T-cell (primary cell): ENCODE data around the gene AK5. TPM values are rescaled to one million over a fixed set of nuclear protein-coding genes. Genes with fewer than 3 reads are reported as not detected.
A peak's percentile ranks its signal among the peaks of the same experiment; 100 is the strongest.

Source experiments
- ATAC-seq, 4 experiments: fragments of 200-7000 bp in 3 of 4; fragments of 150-1000 bp in 1 of 4; cut with Tn5 transposase; replicated peaks in 1 of 4; 1 replicate in 3 of 4; 2 replicates in 1 of 4; pipeline ENCODE4 v1.10.0; 2021; ENCODE audit warnings: moderate library complexity in 3 of 4, mild to moderate bottlenecking in 2 of 4, moderate number of reproducible peaks in 1 of 4
- CTCF ChIA-PET, 2 donors: fragments of 300-600 bp; sonication (Branson Sonifier 250); formaldehyde crosslinking; loops; one replicate each; lab custom pipeline; 2022; ENCODE audit warnings: antibody characterized with exemption in 2 of 2; lab: Charles Lee
- POLR2A ChIA-PET, 2 donors: fragments of 300-600 bp; sonication (Branson Sonifier 250); formaldehyde crosslinking; loops; one replicate each; lab custom pipeline; 2022; ENCODE audit warnings: antibody characterized with exemption in 2 of 2; lab: Charles Lee
- DNase-seq, 35 experiments: peaks; one replicate each; pipeline versions ENCODE4 v3.0.0 to v3.0.0-alpha.2; 2013 to 2023
- H3K27ac ChIP-seq: one replicate; pipeline ENCODE4 v1.5.1; 2013; ENCODE audit warnings: low read length
- H3K27me3 ChIP-seq, 2 experiments: replicated peaks in 1 of 2; 1 replicate in 1 of 2; 2 replicates in 1 of 2; pipeline versions ENCODE4 v1.6.1 to v1.7.0; 2013; ENCODE audit warnings: low read length in 1 of 2, mixed read lengths in 1 of 2; ENCODE audit not compliant: control insufficient read depth in 2 of 2, insufficient read depth in 2 of 2; ENCODE audit errors: extremely low read depth in 1 of 2
- H3K36me3 ChIP-seq, 2 donors: 1 replicate in 1 of 2; 2 replicates in 1 of 2; pipeline versions ENCODE4 v1.6.1 to v1.7.0; 2013; ENCODE audit warnings: low read length in 1 of 2; ENCODE audit not compliant: control insufficient read depth in 2 of 2, insufficient read depth in 1 of 2; ENCODE audit errors: extremely low read depth in 1 of 2
- H3K4me1 ChIP-seq, 2 experiments: 1 replicate in 1 of 2; 2 replicates in 1 of 2; pipeline versions ENCODE4 v1.6.1 to v1.7.0; 2013; ENCODE audit warnings: low read length in 2 of 2, mixed read lengths in 1 of 2; ENCODE audit not compliant: insufficient read depth in 2 of 2, control insufficient read depth in 1 of 2; ENCODE audit errors: extremely low read depth in 1 of 2
- H3K4me3 ChIP-seq, 2 donors: 1 replicate in 1 of 2; 2 replicates in 1 of 2; pipeline versions ENCODE4 v1.5.1 to v1.7.0; 2013; ENCODE audit warnings: mild to moderate bottlenecking in 2 of 2, low read length in 1 of 2, moderate library complexity in 1 of 2; ENCODE audit not compliant: control insufficient read depth in 1 of 2; ENCODE audit errors: extremely low read depth in 1 of 2
- H3K9me3 ChIP-seq: 2 replicates; pipeline ENCODE4 v1.7.0; 2013
- H3K27ac Mint-ChIP-seq, 2 donors: one replicate each; pipeline ENCODE4 v1.8.0; 2020 to 2021; ENCODE audit warnings: mild to moderate bottlenecking in 2 of 2, mixed read lengths in 2 of 2
- H3K27me3 Mint-ChIP-seq, 2 donors: one replicate each; pipeline ENCODE4 v1.8.0; 2021 to 2022; ENCODE audit warnings: mixed read lengths in 2 of 2
- H3K36me3 Mint-ChIP-seq: one replicate; pipeline ENCODE4 v1.8.0; 2021; ENCODE audit warnings: mixed read lengths
- H3K4me1 Mint-ChIP-seq, 3 donors: one replicate each; pipeline ENCODE4 v1.8.0; 2020 to 2022; ENCODE audit warnings: mixed read lengths in 3 of 3, mild to moderate bottlenecking in 1 of 3
- H3K4me3 Mint-ChIP-seq, 3 donors: one replicate each; pipeline ENCODE4 v1.8.0; 2020 to 2022; ENCODE audit warnings: mild to moderate bottlenecking in 3 of 3, mixed read lengths in 3 of 3, moderate library complexity in 3 of 3
- H3K9me3 Mint-ChIP-seq, 3 donors: one replicate each; pipeline ENCODE4 v1.8.0; 2020 to 2022; ENCODE audit warnings: mixed read lengths in 3 of 3
- WGBS: methylation state at CpG from one replicate; pipeline ENCODE4 v1.1.5; 2013; ENCODE audit warnings: missing lambda C conversion rate; ENCODE audit not compliant: insufficient coverage; 5-methylcytosine and 5-hydroxymethylcytosine counted together
- total RNA-seq, 35 experiments: library from RNA in 6 of 35; stranded (reverse) in 6 of 35; fragments of 120-200 nt in 1 of 35; gene quantifications; one replicate each; pipeline versions ENCODE4 v1.2.1 to v1.2.4 and lab custom pipeline; 2013 to 2026

AK5 gene
- total RNA-seq, 5 donors from 2014 or later (not counting 1 experiment from before 2014, with no cell fraction given): 13.9 to 29.2 (median 26.3) TPM

DNA sequence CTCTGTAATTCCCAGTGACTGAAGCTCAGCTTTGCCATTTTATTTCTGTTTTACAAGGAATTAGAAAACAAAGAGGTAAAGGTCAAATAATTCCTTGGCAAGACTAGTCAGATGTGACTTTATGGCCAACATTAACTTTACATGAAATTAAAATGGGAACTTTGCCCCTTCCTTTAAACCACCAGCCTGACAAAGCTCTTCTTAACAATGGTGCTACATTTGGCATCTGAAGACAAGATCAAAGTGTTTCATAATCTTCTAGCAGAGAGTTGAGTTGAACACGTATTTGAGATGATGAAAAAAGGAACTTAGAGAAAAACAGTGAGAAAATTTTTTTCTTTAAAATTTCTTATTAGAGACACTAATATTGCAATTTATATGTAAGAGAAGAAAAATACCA lies 193.8 kb downstream of the AK5 start:
- DNase-seq: no peak
- Mint-ChIP-seq H3K27ac (peak overlapping the region in 1 of 2 donors; percentile 18), H3K27me3 (peaks cover 0 to 3% of the 10 kb centered on the region in 2 donors), H3K36me3 (peaks cover 39% of the 10 kb centered on the region), H3K9me3 (peaks cover 0 to 6% (median 3%) of the 10 kb centered on the region in 3 donors), H3K4me3 (no peak overlapping the region), H3K4me1 (peaks cover 10 to 14% (median 12%) of the 10 kb centered on the region in 3 donors)
- no CpG with 5 or more reads among the region's 1 CpG for WGBS
- no peak overlapping the region for H3K4me3 ChIP-seq
- no peak for ATAC-seq
- no peaks in the 10 kb centered on the region for H3K36me3 ChIP-seq
- ChIA-PET POLR2A (interaction anchor here in 1 of 2 donors (0.6 kb wide), 1 partner anchor 413 kb away, joined by 3 read pairs; no protein-coding TSS in a partner anchor), CTCF (no interaction called here)
- H3K9me3 ChIP-seq: no peaks in the 10 kb centered on the region
- H3K27ac ChIP-seq: no peak overlapping the region
- peaks cover 0 to 3% of the 10 kb centered on the region in 2 experiments for H3K4me1 ChIP-seq
- H3K27me3 ChIP-seq: no peaks in the 10 kb centered on the region

DNA sequence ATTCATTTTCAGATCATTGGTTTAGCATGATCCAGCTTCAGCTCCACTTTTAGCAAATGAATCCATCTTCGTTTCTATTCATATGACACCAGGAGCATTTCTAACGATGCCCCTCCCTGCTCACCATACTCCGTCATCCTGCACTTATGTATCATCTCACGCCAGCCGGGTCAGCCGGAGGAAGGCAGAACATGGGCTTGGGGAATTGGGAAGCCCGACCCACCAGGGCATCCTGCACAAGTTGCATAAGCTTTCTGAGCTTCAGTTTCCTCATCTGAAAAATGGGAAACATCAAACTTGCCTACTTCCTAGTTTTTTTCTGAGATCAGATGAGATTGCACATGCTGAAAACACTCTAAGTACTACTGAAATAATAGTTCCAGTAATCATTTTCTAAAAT lies 194.7 kb downstream of the AK5 start:
- H3K4me1 Mint-ChIP-seq: peaks cover 10 to 14% (median 12%) of the 10 kb centered on the region in 3 donors
- ChIA-PET POLR2A (no interaction called here), CTCF (interaction anchor here in 1 of 2 donors (0.7 kb wide), 1 partner anchor 143 kb away, joined by 3 read pairs; no protein-coding TSS in a partner anchor)
- H3K36me3 Mint-ChIP-seq: peaks cover 44% of the 10 kb centered on the region
- WGBS: 72% methylated on average over 3 of the region's 7 CpGs
- Histone ChIP-seq H3K4me3 (no peak overlapping the region), H3K36me3 (no peaks in the 10 kb centered on the region), H3K27me3 (peaks cover 0 to 3% of the 10 kb centered on the region in 2 experiments), H3K27ac (no peak overlapping the region), H3K9me3 (no peaks in the 10 kb centered on the region), H3K4me1 (peaks cover 0 to 3% of the 10 kb centered on the region in 2 experiments)
- DNase-seq (no peak), ATAC-seq (no peak)
- H3K27me3 Mint-ChIP-seq: peaks cover 0 to 3% of the 10 kb centered on the region in 2 donors
- peak overlapping the region in 1 of 2 donors; percentile 23 for H3K27ac Mint-ChIP-seq
- peaks cover 0 to 6% (median 3%) of the 10 kb centered on the region in 3 donors for H3K9me3 Mint-ChIP-seq
- no peak overlapping the region for H3K4me3 Mint-ChIP-seq

- H3K4me3 Mint-ChIP-seq: no peak overlapping the region
- H3K27me3 Mint-ChIP-seq: no peaks in the 10 kb centered on the region
- H3K27ac ChIP-seq: no peak overlapping the region
- H3K36me3 ChIP-seq: peaks cover 0 to 2% of the 10 kb centered on the region in 2 donors
- no peaks in the 10 kb centered on the region for H3K4me1 Mint-ChIP-seq
- peaks cover 30% of the 10 kb centered on the region for H3K36me3 Mint-ChIP-seq
- no peaks in the 10 kb centered on the region for H3K4me1 ChIP-seq
- ChIA-PET CTCF (no interaction called here), POLR2A (interaction anchor here (0.5 to 0.6 kb wide), 3 partner anchors 176 to 941 kb away, joined by 3 to 6 read pairs (median 3); no protein-coding TSS in a partner anchor)
- no peaks in the 10 kb centered on the region for H3K9me3 ChIP-seq
- no peak overlapping the region for H3K4me3 ChIP-seq
- peaks cover 0 to 3% of the 10 kb centered on the region in 2 experiments for H3K27me3 ChIP-seq
- H3K9me3 Mint-ChIP-seq: no peaks in the 10 kb centered on the region
- DNase-seq (no peak), ATAC-seq (no peak)
- no CpG with 5 or more reads among the region's 1 CpG for WGBS
- H3K27ac Mint-ChIP-seq: no peak overlapping the region
Observed at GRCh38 chr1:77484334-77484733, 202.5 kb downstream of the AK5 start.

- H3K36me3 ChIP-seq: peaks cover 0 to 2% of the 10 kb centered on the region in 2 donors
- ChIA-PET POLR2A (interaction anchor here in 1 of 2 donors (0.6 kb wide), 1 partner anchor 942 kb away, joined by 3 read pairs; no protein-coding TSS in a partner anchor), CTCF (no interaction called here)
Observed at GRCh38 chr1:77484926-77485325, 203.1 kb downstream of the AK5 start.

GRCh38 chr1:77487631-77488030 lies 205.8 kb downstream of the AK5 start:
- ChIA-PET CTCF (interaction anchor here in 1 of 2 donors (0.6 kb wide), 1 partner anchor 1334 kb away, joined by 3 read pairs; no protein-coding TSS in a partner anchor), POLR2A (interaction anchor here in 1 of 2 donors (0.6 kb wide), 1 partner anchor 57 kb away, joined by 3 read pairs; no protein-coding TSS in a partner anchor)
- Histone ChIP-seq H3K27me3 (no peaks in the 10 kb centered on the region), H3K27ac (no peak overlapping the region), H3K9me3 (no peaks in the 10 kb centered on the region), H3K4me1 (no peaks in the 10 kb centered on the region), H3K4me3 (no peak overlapping the region), H3K36me3 (peaks cover 0 to 2% of the 10 kb centered on the region in 2 donors)
- no CpG with 5 or more reads among the region's 1 CpG for WGBS
- no peaks in the 10 kb centered on the region for H3K27me3 Mint-ChIP-seq
- H3K4me3 Mint-ChIP-seq: no peak overlapping the region
- DNase-seq: no peak
- H3K4me1 Mint-ChIP-seq: no peaks in the 10 kb centered on the region
- H3K36me3 Mint-ChIP-seq: peaks cover 30% of the 10 kb centered on the region
- no peak overlapping the region for H3K27ac Mint-ChIP-seq
- no peaks in the 10 kb centered on the region for H3K9me3 Mint-ChIP-seq
- ATAC-seq: no peak

More at GRCh38 chr1:77484926-77485325, 203.1 kb downstream of the AK5 start:
- peaks cover 30% of the 10 kb centered on the region for H3K36me3 Mint-ChIP-seq
- H3K27me3 Mint-ChIP-seq: no peaks in the 10 kb centered on the region
- DNase-seq (no peak), ATAC-seq (no peak)
- H3K4me1 Mint-ChIP-seq: no peaks in the 10 kb centered on the region
- H3K9me3 ChIP-seq: no peaks in the 10 kb centered on the region
- no peak overlapping the region for H3K27ac ChIP-seq
- 100% methylated on average over 1 of the region's 2 CpGs for WGBS
- no peaks in the 10 kb centered on the region for H3K9me3 Mint-ChIP-seq
- peaks cover 0 to 3% of the 10 kb centered on the region in 2 experiments for H3K27me3 ChIP-seq
- H3K27ac Mint-ChIP-seq: peak overlapping the region in 1 of 2 donors; percentile 34
- no peak overlapping the region for H3K4me3 Mint-ChIP-seq
- H3K4me1 ChIP-seq: no peaks in the 10 kb centered on the region
- H3K4me3 ChIP-seq: no peak overlapping the region

DNA sequence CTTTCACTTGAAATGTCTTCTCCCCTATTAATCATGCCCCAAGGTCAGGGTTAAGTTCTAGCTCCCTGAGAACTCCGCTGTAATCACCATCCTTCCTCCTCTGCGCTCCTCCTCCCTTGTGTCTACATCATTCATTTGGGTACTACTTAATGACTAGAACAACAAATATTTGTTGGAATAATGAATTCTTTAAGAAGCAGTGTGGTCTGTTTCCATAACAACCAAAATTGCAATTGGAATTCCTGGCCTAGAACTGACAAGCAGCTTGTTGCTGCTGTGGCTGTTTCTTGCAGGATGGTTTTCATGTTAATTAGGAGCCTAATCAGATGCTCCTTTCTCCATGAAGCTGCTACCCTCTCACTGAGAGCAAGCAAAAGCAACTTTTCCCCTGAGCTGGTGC lies 208.1 kb downstream of the AK5 start:
- no peaks in the 10 kb centered on the region for H3K4me1 Mint-ChIP-seq
- no peak overlapping the region for H3K27ac Mint-ChIP-seq
- H3K27me3 Mint-ChIP-seq: no peaks in the 10 kb centered on the region
- no peak for ATAC-seq
- H3K36me3 Mint-ChIP-seq: peaks cover 29% of the 10 kb centered on the region
- Histone ChIP-seq H3K4me1 (no peaks in the 10 kb centered on the region), H3K4me3 (no peak overlapping the region), H3K36me3 (peaks cover 0 to 2% of the 10 kb centered on the region in 2 donors), H3K27me3 (no peaks in the 10 kb centered on the region), H3K27ac (no peak overlapping the region), H3K9me3 (no peaks in the 10 kb centered on the region)
- no peak for DNase-seq
- no CpG with 5 or more reads among the region's 2 CpGs for WGBS
- ChIA-PET CTCF (interaction anchor here in 1 of 2 donors (0.6 kb wide), 2 partner anchors 68 to 199 kb away, joined by 3 to 4 read pairs; no protein-coding TSS in a partner anchor), POLR2A (interaction anchor here in 1 of 2 donors (0.7 kb wide), 1 partner anchor 1156 kb away, joined by 5 read pairs; no protein-coding TSS in a partner anchor)
- H3K9me3 Mint-ChIP-seq: no peaks in the 10 kb centered on the region
- H3K4me3 Mint-ChIP-seq: no peak overlapping the region
